ENCODE results near the gene LSP1.

The LSP1 gene

DNA sequence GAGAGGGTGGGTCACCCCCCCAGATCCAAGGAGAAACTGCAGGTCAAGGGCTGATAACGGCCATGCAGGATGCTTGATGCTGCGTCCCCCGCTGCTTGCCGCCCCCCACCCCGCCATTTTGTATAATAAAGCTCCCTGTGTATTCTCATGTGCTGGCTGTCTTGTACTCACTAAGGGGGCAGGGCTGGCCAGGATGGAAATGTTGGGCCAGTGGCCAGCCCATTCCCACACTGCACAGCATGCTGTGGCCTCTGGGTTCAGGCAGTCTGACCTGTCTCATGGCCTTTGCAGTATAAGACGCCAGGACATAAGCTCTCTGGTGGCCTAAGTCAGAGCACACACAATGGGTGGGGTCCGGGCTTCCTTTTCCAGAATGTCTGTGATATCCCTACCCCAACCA, 39.2 kb downstream of the LSP1 start:
- no peak for DNase-seq (ENCODE audit: low read depth)
- H3K4me3 ChIP-seq (ENCODE audit: low read depth, low read length): no peak overlapping the region

DNA sequence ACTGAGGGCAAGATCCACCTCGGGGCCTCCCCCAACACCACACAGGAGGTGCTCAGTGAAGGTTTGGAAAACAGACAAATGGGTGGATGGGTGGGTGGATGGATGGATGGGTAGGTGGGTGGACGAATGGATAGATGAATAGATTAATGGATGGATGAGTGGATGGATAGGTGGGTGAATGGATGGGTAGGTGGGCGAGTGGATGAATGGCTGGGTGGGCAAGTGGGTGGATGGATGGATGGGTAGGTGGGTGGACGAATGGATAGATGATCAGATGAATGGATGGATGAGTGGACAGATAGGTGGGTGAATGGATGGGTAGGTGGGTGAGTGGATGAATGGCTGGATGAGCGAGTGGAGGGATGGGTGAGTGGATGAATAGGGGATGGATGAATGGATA, 39.7 kb downstream of the LSP1 start:
- TF ChIP-seq, protein P1, sequence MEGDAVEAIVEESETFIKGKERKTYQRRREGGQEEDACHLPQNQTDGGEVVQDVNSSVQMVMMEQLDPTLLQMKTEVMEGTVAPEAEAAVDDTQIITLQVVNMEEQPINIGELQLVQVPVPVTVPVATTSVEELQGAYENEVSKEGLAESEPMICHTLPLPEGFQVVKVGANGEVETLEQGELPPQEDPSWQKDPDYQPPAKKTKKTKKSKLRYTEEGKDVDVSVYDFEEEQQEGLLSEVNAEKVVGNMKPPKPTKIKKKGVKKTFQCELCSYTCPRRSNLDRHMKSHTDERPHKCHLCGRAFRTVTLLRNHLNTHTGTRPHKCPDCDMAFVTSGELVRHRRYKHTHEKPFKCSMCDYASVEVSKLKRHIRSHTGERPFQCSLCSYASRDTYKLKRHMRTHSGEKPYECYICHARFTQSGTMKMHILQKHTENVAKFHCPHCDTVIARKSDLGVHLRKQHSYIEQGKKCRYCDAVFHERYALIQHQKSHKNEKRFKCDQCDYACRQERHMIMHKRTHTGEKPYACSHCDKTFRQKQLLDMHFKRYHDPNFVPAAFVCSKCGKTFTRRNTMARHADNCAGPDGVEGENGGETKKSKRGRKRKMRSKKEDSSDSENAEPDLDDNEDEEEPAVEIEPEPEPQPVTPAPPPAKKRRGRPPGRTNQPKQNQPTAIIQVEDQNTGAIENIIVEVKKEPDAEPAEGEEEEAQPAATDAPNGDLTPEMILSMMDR (IDR thresholded peaks at IDR 0.05; ENCODE audit: insufficient read depth, low read depth, low read length, missing control alignments): no peak
- no peak for DNase-seq (ENCODE audit: low read depth)
- no peak overlapping the region for H3K4me3 ChIP-seq (ENCODE audit: low read depth, low read length)

More for the DNA sequence above, 39.2 kb downstream of the LSP1 start:
- TF ChIP-seq, protein P1 (IDR thresholded peaks at IDR 0.05; ENCODE audit: insufficient read depth, low read depth, low read length, missing control alignments): no peak

- DNase-seq (ENCODE audit: low read depth): no peak
- TF ChIP-seq, protein P1 (IDR thresholded peaks at IDR 0.05; ENCODE audit: insufficient read depth, low read depth, low read length, missing control alignments): no peak
- H3K4me3 ChIP-seq (ENCODE audit: low read depth, low read length): no peak overlapping the region
Measured at GRCh38 chr11:1893581-1894359, 40.9 kb downstream of the LSP1 start.

DNA sequence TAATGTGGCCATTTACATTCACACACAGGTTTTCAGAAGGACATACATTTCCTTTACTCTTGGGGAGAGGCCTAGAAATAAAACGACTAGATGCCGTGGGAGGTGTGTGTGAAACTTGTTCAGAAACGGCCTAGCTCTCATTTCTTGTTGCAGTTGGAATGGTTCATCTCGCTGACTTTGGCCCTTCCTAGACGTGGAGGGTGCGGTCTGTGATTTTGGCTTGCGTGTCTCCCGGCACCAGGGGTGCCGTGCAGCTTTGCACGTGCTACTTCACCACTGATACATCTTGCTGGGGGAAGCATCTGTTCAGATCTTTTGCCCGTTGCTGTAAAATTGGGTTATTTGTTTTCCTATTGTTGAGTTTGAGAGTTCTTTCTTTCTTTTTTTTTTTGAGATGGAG, 41.9 kb downstream of the LSP1 start:
- DNase-seq (ENCODE audit: low read depth): no peak
- no peak overlapping the region for H3K4me3 ChIP-seq (ENCODE audit: low read depth, low read length)
- TF ChIP-seq, protein P1 (IDR thresholded peaks at IDR 0.05; ENCODE audit: insufficient read depth, low read depth, low read length, missing control alignments): no peak

GRCh38 chr11:1896468-1896867, 43.6 kb downstream of the LSP1 start:
- no peak overlapping the region for H3K4me3 ChIP-seq (ENCODE audit: low read depth, low read length)
- TF ChIP-seq, protein P1 (IDR thresholded peaks at IDR 0.05; ENCODE audit: insufficient read depth, low read depth, low read length, missing control alignments): no peak
- DNase-seq (ENCODE audit: low read depth): no peak

- DNase-seq (ENCODE audit: low read depth): no peak
- TF ChIP-seq, protein P1 (IDR thresholded peaks at IDR 0.05; ENCODE audit: insufficient read depth, low read depth, low read length, missing control alignments): no peak
- no peak overlapping the region; the same call in 1 of the 2 replicates for H3K4me3 ChIP-seq (ENCODE audit: low read depth, low read length)
Measured at GRCh38 chr11:1896923-1897322, 44.0 kb downstream of the LSP1 start.

DNA sequence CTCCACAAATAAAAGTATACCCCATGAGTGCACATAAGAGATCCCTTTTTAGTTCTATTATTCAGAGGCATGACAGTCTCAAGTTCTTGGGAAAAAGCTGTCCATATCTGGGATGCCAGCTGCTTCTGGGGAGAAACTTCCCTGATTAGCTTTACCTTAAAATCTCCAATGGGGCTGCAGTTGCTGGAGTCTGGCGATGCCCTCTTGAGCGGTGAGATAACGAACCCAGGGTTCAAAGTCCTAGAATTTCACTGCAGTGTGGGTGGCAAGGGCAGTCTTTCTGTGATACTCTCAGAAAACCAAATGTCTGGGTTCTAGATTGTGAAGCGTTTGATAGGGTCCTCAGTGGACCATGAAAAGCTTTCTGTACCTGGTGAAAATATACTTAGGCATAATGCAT, 46.2 kb downstream of the LSP1 start:
- no peak for DNase-seq (ENCODE audit: low read depth)
- H3K4me3 ChIP-seq (ENCODE audit: low read depth, low read length): no peak overlapping the region
- TF ChIP-seq, protein P1 (IDR thresholded peaks at IDR 0.05; ENCODE audit: insufficient read depth, low read depth, low read length, missing control alignments): no peak
